ENCODE measurements around the gene AHSA1.
"Not testable (repeated sequence)": the region's sequence is repeated elsewhere in the genome, so short reads cannot be mapped to it uniquely, and the experiment has no call there.

The AHSA1 gene

DNA sequence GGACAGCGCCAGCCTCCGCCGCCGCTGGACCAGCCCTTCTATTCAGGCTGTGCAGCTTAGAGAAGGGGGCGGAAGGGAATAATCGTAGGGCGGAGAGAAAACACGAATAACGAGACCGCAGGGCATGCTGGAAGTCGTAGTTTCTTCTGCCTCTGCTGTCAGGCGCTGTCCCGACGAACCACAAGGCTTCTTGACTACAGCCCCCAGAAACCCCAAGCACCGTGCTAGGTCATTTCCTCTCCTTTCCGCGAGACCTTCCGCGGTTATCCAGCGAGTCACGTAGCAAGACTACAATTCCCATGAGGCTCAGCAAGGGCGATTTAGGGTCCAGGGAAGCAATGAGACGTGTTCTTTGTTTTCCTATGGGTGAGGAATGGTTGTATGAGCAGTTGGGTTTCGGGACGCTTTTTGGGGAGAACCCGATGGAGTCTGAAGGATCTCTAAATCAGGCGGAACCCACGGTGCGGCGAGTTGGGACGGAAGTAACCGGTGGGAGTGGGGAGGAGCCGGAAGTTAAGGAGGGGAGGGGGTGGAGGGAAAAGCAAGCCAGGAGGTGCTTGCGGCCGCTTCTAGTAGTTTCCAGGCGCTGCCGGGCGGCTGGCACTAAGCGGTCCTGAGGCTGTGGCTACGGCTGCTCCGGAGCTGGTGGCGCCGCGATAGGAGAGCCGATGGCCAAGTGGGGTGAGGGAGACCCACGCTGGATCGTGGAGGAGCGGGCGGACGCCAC, at the start of gene AHSA1, which contains the start of gene VIPAS39:
Gene AHSA1, plus strand, starts transcription at position 572 of the 727 bp plus-strand sequence. Its CDS starts 97 bp downstream, at position 669.
Gene VIPAS39, minus strand, starts transcription at position 80 of the 727 bp plus-strand sequence. CDS start 3,499 bp downstream, outside the sequence.
- DNase-seq = peak; percentile 99

DNA sequence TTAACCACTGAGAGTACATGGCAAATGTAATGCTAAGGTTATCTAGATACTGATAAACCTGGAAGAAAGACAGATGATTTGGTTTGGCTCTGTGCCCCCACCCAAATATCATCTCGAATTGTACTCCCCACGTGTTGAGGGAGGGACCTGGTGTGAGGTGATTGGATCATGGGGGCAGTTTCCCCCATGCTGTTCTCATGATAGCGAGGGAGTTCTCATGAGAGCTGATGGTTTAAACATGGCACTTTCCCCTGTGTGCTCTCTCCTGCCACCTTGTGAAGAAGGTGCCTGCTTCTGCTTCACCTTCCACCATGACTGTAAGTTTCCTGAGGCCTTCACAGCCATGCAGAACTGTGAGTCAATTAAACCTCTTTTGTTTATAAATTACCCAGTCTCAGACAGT, 48.8 kb upstream of the AHSA1 start:
- peak; percentile 37 for DNase-seq

DNA sequence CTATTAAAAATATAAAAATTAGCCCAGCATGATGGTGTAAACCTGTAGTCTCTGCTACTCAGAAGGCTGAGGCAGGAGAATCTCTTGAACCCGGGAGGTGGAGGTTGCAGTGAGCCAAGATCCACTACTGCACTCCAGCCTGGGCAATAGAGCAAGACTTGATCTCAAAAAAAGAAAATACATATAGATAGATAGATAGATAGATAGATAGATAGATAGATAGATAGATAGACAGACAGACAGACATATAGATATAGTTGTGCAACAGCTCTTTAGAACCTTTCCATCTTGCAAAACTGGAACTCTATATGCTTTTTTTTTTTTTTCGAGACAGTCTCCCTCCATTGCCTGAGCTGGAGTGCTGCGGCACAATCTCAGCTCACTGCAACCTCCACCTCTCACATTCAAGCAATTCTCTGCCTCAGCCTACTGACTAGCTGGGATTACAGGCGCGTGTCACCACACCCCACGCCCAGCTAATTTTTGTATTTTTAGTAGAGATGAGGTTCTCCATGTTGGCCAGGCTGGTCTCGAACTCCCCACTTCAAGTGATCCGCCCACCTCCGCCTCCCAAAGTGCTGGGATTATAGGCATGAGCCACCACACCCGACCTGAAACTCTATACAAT, 42.4 kb upstream of the AHSA1 start:
- not testable (repeated sequence) for DNase-seq

DNA sequence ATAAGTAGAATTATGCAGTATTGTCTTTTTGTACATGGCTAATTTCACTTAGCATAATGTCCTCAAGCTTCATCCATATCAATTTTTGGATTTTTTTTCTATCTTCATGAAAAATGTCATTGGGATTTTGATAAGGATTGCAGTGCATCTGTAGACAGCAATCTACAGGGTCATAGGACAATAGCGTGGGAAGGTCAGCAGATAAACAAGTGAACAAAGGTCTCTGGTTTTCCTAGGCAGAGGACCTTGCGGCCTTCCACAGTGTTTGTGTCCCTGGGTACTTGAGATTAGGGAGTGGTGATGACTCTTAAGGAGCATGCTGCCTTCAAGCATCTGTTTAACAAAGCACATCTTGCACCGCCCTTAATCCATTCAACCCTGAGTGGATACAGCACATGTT, 41.8 kb upstream of the AHSA1 start:
- DNase-seq = not testable (repeated sequence)

DNA sequence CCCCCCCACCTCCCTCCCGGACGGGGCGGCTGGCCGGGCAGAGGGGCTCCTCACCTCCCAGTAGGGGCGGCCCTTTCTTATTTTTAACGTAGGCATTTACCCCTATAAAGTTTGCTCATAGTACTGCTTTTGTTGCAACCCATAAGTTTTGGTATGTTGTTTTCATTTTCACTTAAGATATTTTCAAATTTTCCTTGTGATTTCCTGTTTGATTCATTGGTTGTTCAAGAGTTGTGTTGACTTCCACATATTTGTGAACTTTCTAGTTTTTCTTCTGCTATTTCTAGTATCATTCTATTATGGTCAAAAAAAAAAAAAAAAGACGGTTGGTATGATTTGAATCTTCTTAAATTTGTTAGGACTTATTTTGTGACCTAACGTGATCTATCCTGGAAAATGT, 41.1 kb upstream of the AHSA1 start:
- no peak for DNase-seq

DNA sequence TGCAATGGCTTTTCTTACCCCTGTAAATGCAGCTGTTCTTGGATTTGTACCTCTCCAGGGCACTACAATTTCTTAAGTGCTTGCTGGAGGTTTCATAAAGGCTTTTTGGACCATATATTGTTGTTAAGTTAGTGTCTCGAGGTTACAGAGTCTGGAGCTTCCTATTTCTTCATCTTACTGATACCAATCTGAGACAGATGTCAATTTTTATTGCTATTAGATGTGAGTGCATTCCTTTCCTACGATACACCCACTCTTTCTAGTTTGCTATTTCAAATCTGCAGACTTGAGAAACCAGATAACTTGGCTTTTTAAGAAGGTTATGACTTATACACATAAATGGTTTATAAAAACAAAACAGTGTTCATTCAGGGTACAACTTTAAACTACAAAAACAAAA, 36.7 kb upstream of the AHSA1 start:
- DNase-seq = no peak

DNA sequence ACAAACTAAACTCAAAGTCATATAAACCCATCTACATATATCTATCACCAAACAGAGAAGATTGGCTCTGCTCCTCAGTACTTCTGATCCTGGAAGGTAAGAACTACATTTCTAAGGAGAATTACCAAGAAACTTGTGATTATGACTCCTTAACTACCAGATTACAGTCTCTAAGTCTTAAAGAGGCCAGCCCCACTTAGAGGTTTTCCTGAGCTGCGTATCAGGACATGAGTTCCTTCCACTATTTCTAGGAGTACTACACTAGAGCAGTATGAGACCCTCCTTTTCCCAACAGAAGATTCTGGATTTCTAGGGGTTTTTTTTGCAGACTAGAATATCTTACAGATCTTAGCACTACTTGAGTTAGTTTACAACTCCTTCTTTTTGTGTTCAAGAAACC, 34.5 kb upstream of the AHSA1 start, which contains the start of gene NOXRED1:
Gene NOXRED1, minus strand, starts transcription at position 101 of the 400 bp plus-strand sequence. CDS start 634 bp downstream, outside the sequence.
- no peak for DNase-seq

DNA sequence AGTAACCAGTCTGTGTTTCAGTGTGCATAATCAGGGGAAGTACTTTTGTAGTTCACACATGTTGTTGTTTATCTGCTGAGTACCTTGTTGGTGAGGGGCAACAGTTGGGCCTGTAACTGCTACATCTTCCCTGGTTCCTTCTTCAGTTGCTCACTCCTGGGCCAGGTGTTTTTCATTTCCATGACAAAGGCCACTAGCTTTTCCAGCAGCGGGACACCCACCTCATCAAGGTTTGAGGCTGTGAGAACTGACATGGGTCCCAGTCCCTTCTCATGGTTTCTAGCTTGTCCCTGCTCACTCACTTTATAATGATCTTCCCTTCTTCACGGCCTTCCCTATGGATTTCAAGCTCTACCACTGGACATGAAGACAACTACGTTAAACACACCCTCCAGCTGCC, 33.0 kb upstream of the AHSA1 start:
- DNase-seq = no peak

DNA sequence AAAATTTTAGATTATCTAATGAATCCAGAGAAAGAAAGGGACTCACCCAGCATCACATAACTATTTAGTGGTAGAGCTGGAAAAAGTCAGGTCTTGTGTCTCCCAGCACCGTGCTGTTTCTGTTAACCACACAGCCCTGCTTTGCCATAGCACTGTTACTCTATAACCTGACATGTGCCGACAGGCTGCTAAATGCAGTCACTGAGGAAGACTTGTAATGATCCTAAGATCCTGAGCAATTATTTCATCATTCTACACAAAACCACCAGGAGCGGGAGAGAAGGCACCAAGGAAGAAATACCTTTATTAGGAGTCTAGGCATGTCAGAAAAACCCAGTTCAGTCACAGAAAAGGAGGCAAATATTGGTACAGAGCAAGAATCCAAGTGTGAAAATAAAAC, 31.5 kb upstream of the AHSA1 start:
- no peak for DNase-seq

DNA sequence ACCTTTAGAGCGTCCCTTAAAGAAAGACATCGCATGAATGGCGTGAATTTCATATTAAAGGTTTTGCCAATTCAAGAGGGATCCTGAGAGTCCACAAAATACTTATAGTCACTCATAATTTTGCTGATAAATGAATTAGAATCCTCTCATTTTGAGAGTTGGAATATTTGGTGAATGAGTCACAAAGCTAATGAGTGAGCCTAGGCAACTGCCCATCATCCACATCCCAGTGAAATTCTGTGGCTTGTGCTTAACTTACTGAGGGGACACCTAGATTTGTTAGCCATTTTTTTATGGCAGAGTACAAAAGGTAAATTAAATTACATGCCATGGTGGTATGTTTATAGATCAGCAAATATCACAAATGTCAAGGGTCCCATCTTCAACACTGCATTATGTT, 21.9 kb upstream of the AHSA1 start:
- DNase-seq = no peak

DNA sequence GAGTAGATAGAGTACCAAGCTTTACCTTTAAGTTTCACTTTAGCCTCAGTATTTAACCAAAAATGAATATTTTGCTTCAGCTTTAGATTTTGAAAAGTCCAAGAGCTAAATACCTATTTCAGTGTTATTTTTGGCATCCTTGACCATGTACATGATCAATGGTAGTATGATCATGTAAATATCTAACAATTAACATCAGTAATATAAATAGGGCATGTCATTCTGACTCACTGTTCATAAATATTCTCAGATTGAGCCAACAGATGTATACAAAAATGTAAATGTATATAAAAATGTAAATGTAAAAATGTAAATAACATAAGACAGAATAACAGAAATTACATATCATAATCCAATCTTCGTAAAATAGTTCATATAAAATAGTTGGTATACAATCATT, 19.3 kb upstream of the AHSA1 start:
- no peak for DNase-seq

DNA sequence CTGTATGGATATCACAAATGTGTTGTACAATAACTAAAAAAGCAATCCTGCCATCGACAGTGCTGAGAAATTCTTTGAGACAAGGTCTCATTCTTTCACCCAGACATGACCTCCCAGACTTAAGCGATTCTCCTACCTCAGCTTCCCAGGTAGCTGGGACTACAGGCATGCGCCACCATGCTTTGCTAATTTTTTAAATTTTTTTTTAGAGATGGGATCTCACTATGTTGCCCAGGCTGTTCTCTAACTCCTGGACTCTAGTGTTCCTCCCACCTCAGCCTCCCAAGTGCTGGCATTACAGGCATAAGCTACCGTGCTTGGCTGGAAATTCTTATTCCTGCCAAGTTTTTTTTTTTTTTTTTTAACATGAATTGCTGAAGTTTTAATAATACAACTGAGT, 18.0 kb upstream of the AHSA1 start:
- DNase-seq = no peak

DNA sequence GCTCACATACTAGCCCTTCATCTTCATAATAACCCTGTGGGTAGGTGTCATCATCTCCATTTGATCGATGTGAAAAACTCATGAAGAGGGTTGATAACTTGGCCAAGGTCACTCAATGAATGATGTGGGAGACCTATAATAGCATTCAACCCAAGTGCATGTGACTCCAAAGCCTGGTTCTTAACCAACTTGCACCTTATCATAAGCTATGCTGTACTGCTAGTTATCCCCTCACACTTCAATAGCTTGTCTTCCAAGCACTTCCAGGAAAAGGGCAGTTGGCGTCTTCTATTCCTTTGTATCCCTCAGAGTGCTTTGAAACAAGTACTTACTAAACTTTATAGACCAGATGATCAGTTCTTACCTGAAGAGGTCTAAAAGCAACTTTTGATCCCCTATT, 15.7 kb upstream of the AHSA1 start:
- DNase-seq = no peak

DNA sequence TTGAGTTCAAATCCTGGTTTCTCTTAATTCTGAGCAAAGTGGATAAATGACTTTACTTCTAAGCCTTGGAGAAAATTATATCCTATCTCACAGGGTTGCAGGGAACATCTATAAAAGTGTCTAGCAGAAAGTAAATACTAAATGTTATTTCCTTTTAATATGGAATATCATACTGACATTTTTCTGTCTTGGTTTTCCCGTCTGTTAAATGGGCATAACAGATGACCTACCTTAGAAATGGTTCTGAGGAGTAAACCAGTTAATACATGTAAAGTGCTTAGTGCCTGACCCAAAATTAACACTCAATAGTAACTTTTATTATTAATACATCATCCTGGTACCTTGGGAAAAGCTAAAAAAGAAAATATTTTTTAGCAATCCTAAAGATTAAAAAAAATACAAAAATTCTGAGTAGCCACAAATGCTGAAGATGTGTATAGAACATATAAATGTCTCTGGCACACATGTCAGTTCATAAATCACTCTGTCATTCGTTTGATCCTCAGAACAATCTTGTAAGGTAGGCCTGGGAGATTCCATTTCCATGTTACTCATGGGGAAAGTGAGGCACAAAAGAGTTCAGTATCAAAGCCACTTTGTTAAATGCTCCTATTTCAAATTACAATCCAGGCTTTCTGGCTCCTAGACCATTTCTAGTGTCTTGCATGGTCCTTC, 1.8 kb upstream of the AHSA1 start:
- DNase-seq = no peak

DNA sequence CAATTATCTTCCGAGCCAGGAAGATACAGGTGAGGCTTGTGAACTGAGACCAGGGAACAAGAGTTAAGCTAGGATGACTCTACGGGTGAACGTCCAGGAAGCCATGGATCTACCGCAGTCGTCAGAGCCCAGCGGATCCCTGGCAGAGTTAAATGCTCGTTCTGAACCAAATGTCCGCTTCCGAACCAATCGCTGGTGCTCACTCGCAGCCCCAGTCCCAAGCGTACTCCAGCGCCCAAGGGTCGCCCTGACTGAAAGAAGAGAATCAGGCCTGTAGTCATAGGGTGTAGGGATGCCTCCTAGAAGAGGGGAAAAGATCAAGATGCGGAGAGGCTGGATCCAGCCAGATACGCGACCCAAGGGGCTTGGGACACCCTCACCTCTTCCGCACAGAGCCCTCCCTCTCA, 775 bp upstream of the AHSA1 start:
- DNase-seq = peak; percentile 69

DNA sequence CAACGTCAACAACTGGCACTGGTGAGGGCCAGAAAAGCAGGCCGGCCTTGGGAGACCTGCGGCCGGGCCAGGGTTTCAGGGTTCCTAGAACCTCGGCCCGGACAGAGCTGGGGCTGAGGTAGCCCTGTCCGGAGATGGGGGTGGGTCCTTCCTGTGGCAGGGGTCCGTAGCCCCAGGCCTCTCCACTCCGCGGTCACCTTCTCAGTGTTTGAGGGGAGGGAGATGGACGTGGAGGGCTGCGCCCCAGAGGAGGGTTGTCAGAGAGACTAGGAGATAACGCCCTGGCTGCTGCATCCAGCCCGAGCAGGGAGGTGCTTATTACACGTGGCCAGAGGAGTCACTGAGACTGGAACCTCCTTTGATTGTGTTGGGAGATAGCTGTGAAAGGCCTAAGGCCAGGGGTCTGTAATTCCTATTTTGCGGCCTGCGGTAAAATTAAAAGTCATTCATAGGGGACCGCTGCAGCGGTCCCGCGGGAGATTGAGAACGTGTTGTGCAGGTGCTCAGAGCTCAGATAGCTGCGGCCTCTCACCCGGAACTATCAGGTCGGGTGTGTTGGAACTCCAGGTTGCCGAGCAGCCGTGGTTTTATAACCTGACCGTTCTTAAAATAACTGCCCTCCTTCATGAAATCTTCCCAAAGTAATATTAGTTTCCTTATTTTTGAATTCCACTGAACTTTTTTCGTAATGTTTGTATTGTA, 507 bp downstream of the AHSA1 start:
- DNase-seq = peak; percentile 69

DNA sequence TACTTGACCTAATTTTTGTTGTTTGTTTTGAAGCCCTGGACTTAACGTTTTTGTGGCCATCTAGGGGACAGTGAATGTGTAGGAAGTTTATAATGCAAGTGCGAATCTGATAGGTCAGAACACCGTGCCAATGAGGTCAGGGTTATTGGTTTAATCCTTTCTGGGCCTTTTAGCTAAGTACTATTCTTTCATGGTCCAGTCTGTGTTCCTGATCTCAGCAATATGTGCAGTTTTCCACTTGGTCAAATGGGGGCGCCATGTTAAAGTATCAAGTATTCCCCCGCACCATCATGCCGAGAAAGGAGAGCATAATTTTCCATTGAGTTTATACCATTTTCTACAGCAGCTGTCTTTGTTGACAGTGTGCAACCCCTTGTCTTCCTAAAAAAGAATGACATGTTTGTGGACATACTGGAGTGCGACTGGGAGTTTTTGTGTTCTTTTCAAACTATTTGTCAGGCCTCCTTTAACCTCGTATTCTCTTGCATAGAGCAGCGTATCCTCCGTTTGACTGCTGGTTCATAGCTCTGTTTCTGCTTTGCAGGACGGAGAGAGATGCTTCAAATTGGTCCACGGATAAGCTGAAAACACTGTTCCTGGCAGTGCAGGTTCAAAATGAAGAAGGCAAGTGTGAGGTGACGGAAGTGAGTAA, 1.3 kb downstream of the AHSA1 start:
- DNase-seq = peak; percentile 72

DNA sequence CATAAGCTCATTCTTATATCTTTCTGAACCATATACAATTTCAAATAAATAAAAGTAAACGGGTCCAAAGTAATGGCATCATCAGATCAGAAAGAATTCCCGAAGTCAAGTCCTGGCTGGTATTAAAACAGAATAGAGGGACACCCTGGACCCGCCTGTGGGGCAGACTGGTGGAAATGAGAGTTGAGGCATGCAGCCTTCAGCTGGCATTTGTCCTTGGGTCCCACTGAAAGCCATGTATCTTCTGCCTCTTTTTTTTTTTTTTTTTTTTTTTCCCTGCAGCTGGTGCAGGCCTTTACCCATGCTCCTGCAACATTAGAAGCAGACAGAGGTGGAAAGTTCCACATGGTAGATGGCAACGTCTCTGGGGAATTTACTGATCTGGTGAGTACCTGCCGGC, 9.9 kb downstream of the AHSA1 start:
- DNase-seq = no peak

DNA sequence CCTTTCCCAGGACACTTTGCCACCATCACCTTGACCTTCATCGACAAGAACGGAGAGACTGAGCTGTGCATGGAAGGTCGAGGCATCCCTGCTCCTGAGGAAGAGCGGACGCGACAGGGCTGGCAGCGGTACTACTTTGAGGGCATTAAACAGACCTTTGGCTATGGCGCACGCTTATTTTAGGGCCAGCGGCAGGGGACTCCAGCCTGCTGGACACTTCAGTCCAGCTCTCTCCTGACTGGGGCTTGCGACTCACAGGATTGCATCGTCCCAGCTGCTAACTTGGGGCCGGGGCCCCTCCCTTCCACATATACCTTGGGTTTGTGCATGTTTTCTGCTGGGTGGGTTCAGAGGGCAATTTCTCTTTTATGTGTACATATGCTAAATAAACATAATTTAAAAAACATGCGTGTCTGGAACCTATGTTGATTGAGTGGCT, 11.2 kb downstream of the AHSA1 start:
- DNase-seq = no peak

DNA sequence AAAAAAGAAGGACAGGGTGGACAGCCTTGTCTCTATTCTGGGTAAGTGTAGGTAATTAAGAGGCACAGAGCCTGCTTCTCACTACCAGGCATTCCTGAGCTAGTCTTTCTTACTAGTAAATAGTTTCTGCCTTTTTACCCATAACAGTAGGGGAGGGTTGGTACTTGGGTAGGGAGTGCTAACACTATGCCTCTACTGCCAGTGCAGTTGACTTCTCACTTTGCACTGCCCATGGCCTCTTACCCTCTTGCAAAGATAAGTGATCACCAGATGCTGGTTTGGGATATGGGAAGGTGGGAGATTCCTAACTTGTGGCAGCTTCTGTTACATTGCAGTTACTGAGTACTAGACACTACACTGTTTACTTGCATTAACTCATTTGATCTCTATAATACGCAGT, 11.6 kb downstream of the AHSA1 start:
- no peak for DNase-seq

DNA sequence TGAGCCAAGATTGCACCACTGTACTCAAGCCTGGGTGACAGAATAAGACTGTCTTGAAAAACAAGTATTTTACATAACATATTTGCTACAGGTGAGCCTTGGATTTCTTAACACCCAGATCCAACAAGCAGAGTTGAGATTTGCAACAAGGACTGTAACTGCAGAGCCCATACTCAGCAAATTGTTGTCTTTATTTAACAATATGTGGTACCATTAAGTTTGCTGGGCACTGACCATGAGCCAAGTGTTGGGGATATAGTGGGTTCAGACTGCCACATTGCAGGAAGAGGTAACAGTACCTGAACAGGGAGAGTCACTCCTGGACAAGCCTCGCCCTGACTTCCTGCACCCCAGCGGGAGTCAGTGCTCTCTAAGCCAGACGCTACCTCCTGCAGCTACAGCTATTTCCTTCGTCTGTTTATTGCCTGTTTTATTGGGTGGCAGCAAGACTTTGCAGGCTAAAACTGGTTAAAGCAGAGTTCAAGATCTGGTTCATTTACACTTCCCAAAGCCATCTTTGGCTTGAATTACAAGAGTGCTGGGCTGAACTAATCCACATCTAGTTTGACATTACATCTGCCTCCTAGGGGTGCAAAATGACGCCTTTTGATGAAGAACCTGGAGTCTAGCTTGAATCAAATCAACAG, 12.5 kb downstream of the AHSA1 start:
- DNase-seq = no peak

DNA sequence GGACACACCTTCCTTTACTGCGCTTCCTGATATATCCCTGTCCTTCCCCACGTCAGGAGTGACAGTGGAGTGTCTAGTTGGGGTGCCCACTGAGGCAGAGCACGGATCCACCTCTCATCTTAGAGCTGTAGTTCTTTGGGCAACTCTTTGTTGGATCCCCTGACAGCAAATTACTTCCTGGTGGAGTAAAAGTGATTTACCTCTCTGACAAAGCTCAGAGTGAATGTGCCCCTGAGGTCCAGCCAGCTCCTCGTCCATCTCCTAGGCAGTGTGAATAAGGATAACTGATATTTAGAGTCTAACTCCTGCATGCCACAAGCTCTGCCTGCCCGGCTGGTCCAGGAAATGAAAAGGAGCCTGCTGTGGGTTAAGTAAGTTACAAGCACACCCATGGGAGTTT, 16.0 kb downstream of the AHSA1 start:
- DNase-seq = no peak

All from DMS53 (cell line).